Suprapubic skin (tissue), 4 donors: ENCODE measurements around the gene ELF5.

Experiments used
- CTCF ChIP-seq, 2 donors: fragments of 200-600 bp in 1 of 2; fragments of 450-650 bp in 1 of 2; sonication (generic) in 1 of 2; IDR thresholded peaks; one replicate each; pipeline ENCODE4 v1.5.1; 2016 to 2019; ENCODE audit warnings: antibody characterized with exemption in 2 of 2, mild to moderate bottlenecking in 1 of 2, moderate library complexity in 1 of 2
- EP300 ChIP-seq: sonication (generic); formaldehyde crosslinking; IDR thresholded peaks from one replicate; pipeline ENCODE4 v1.6.1; 2017; ENCODE audit warnings: antibody characterized with exemption
- POLR2A ChIP-seq, 2 donors: fragments of 450-650 bp; IDR thresholded peaks; one replicate each; pipeline ENCODE4 v1.6.1; 2017; ENCODE audit warnings: antibody characterized with exemption in 2 of 2, mild to moderate bottlenecking in 2 of 2, moderate library complexity in 2 of 2
- POLR2AphosphoS5 ChIP-seq, 3 donors: sonication (generic); formaldehyde crosslinking; IDR thresholded peaks; one replicate each; pipeline ENCODE4 v1.6.1; 2017; ENCODE audit warnings: antibody characterized with exemption in 3 of 3

GRCh38 chr11:34524696-34525095 lies 11.1 kb upstream of the ELF5 start:
- TF ChIP-seq CTCF (IDR thresholded peaks at IDR 0.05) (no peak), POLR2A (IDR thresholded peaks at IDR 0.05) (no peak), POLR2AphosphoS5 (IDR thresholded peaks at IDR 0.05) (no peak), EP300 (no peak)
